ENCODE results near the gene METTL15. TPM values are rescaled to one million over a fixed set of nuclear protein-coding genes. Genes with fewer than 3 reads are reported as not detected.
"Not testable (repeated sequence)": the region's sequence is repeated elsewhere in the genome, so short reads cannot be mapped to it uniquely, and the experiment has no call there.

METTL15 gene
- total RNA-seq, 4 donors from 2014 or later, result 8.5 to 41.1 (median 17.0) TPM

- H3K4me1 ChIP-seq, result no peaks in the 10 kb centered on the region
- TF ChIP-seq POLR2A (IDR thresholded peaks at IDR 0.05) (no peak), CTCF (IDR thresholded peaks at IDR 0.05) (no peak)
- no peak for DNase-seq
- H3K9me3 ChIP-seq, result no peaks in the 10 kb centered on the region
- no peaks in the 10 kb centered on the region for H3K36me3 ChIP-seq
- H3K4me3 ChIP-seq, result no peak overlapping the region
- intact Hi-C loops (cut with DNase I; ENCODE audit: low total_unique reads), result no loop called here
- H3K27ac ChIP-seq, result no peak overlapping the region
- no peaks in the 10 kb centered on the region for H3K27me3 ChIP-seq
Observed at GRCh38 chr11:28132548-28132947, 24.4 kb downstream of the METTL15 start.

GRCh38 chr11:28133146-28133545, 25.0 kb downstream of the METTL15 start:
- Histone ChIP-seq H3K27me3 (no peaks in the 10 kb centered on the region), H3K36me3 (no peaks in the 10 kb centered on the region), H3K4me3 (no peak overlapping the region), H3K9me3 (no peaks in the 10 kb centered on the region), H3K27ac (no peak overlapping the region), H3K4me1 (no peaks in the 10 kb centered on the region)
- TF ChIP-seq CTCF (IDR thresholded peaks at IDR 0.05), result no peak
- TF ChIP-seq POLR2A (IDR thresholded peaks at IDR 0.05), result no peak
- intact Hi-C loops (cut with DNase I; ENCODE audit: low total_unique reads), result no loop called here
- DNase-seq, result no peak

GRCh38 chr11:28136157-28136556, 28.0 kb downstream of the METTL15 start:
- H3K4me1 ChIP-seq; H3K27ac ChIP-seq; intact Hi-C loops (cut with DNase I; ENCODE audit: low total_unique reads); H3K27me3 ChIP-seq; H3K4me3 ChIP-seq; DNase-seq; H3K36me3 ChIP-seq: not testable (repeated sequence)
- peaks cover 0 to 12% of the 10 kb centered on the region in 2 donors for H3K9me3 ChIP-seq

- H3K27ac ChIP-seq, result no peak overlapping the region
- no peaks in the 10 kb centered on the region for H3K27me3 ChIP-seq
- H3K36me3 ChIP-seq, result no peaks in the 10 kb centered on the region
- H3K9me3 ChIP-seq, result peaks cover 0 to 12% of the 10 kb centered on the region in 2 donors
- H3K4me3 ChIP-seq, result no peak overlapping the region
- intact Hi-C loops (cut with DNase I; ENCODE audit: low total_unique reads), result no loop called here
- TF ChIP-seq CTCF (IDR thresholded peaks at IDR 0.05) (no peak), POLR2A (IDR thresholded peaks at IDR 0.05) (no peak)
- no peaks in the 10 kb centered on the region for H3K4me1 ChIP-seq
- no peak for DNase-seq
Observed at GRCh38 chr11:28137366-28137765, 29.2 kb downstream of the METTL15 start.

GRCh38 chr11:28137832-28138231, 29.6 kb downstream of the METTL15 start:
- H3K4me1 ChIP-seq, result no peaks in the 10 kb centered on the region
- H3K9me3 ChIP-seq, result peaks cover 0 to 12% of the 10 kb centered on the region in 2 donors
- no peaks in the 10 kb centered on the region for H3K27me3 ChIP-seq
- H3K27ac ChIP-seq, result no peak overlapping the region
- no peak for DNase-seq
- intact Hi-C loops (cut with DNase I; ENCODE audit: low total_unique reads), result no loop called here
- no peaks in the 10 kb centered on the region for H3K36me3 ChIP-seq
- TF ChIP-seq POLR2A (IDR thresholded peaks at IDR 0.05), result no peak
- no peak for TF ChIP-seq CTCF (IDR thresholded peaks at IDR 0.05)
- H3K4me3 ChIP-seq, result no peak overlapping the region

- H3K36me3 ChIP-seq, result no peaks in the 10 kb centered on the region
- intact Hi-C loops (cut with DNase I; ENCODE audit: low total_unique reads), result no loop called here
- no peak for DNase-seq
Observed at GRCh38 chr11:28139841-28140415, 31.7 kb downstream of the METTL15 start.

More at GRCh38 chr11:28139841-28140415, 31.7 kb downstream of the METTL15 start:
- Histone ChIP-seq H3K27me3 (no peaks in the 10 kb centered on the region), H3K27ac (no peak overlapping the region), H3K4me1 (no peaks in the 10 kb centered on the region), H3K4me3 (no peak overlapping the region), H3K9me3 (peaks cover 0 to 12% of the 10 kb centered on the region in 2 donors)
- TF ChIP-seq CTCF (IDR thresholded peaks at IDR 0.05) (no peak), POLR2A (IDR thresholded peaks at IDR 0.05) (no peak)

Data from uterus (tissue), 4 donors.